Duodenal mucosa (tissue), 2 donors: ENCODE data around the gene CCDC148.
"Not testable (repeated sequence)": the region's sequence is repeated elsewhere in the genome, so short reads cannot be mapped to it uniquely, and the experiment has no call there.

ENCODE experiments used
- H3K27ac ChIP-seq: one replicate; pipeline ENCODE4 v1.7.0; 2013; ENCODE audit warnings: low read depth, low read length
- H3K27me3 ChIP-seq, 2 donors: one replicate each; pipeline ENCODE4 v1.7.0; 2013; ENCODE audit warnings: low read length in 2 of 2, control low read depth in 1 of 2; ENCODE audit not compliant: insufficient read depth in 2 of 2, control insufficient read depth in 1 of 2
- H3K36me3 ChIP-seq, 2 donors: one replicate each; pipeline ENCODE4 v1.7.0; 2013; ENCODE audit warnings: low read length in 2 of 2, control low read depth in 1 of 2; ENCODE audit not compliant: insufficient read depth in 2 of 2, control insufficient read depth in 1 of 2
- H3K4me1 ChIP-seq, 2 donors: one replicate each; pipeline ENCODE4 v1.7.0; 2013; ENCODE audit warnings: low read length in 2 of 2, control low read depth in 1 of 2; ENCODE audit not compliant: insufficient read depth in 2 of 2, control insufficient read depth in 1 of 2
- H3K4me3 ChIP-seq, 2 donors: one replicate each; pipeline ENCODE4 v1.7.0; 2013; ENCODE audit warnings: low read length in 2 of 2, low read depth in 1 of 2
- H3K9ac ChIP-seq, 2 donors: one replicate each; pipeline ENCODE4 v1.7.0; 2013; ENCODE audit warnings: low read length in 2 of 2, low read depth in 1 of 2
- H3K9me3 ChIP-seq, 2 donors: one replicate each; pipeline ENCODE4 v1.7.0; 2013; ENCODE audit warnings: low read length in 2 of 2, control low read depth in 1 of 2; ENCODE audit not compliant: control insufficient read depth in 1 of 2

The CCDC148 gene

GRCh38 chr2:158312981-158313380 lies 143.6 kb downstream of the CCDC148 start:
- no peaks in the 10 kb centered on the region for H3K4me1 ChIP-seq

GRCh38 chr2:158310407-158310806 lies 146.1 kb downstream of the CCDC148 start:
- H3K9me3 ChIP-seq, H3K36me3 ChIP-seq, H3K27me3 ChIP-seq: not testable (repeated sequence)

More at GRCh38 chr2:158312981-158313380, 143.6 kb downstream of the CCDC148 start:
- H3K36me3 ChIP-seq: no peaks in the 10 kb centered on the region
- no peaks in the 10 kb centered on the region for H3K27me3 ChIP-seq
- H3K9ac ChIP-seq: no peak overlapping the region
- no peaks in the 10 kb centered on the region for H3K9me3 ChIP-seq
- H3K27ac ChIP-seq: no peak overlapping the region
- no peak overlapping the region for H3K4me3 ChIP-seq

GRCh38 chr2:158305501-158305900 lies 151.1 kb downstream of the CCDC148 start:
- Histone ChIP-seq H3K36me3 (no peaks in the 10 kb centered on the region), H3K9ac (no peak overlapping the region), H3K9me3 (no peaks in the 10 kb centered on the region), H3K27me3 (no peaks in the 10 kb centered on the region), H3K27ac (no peak overlapping the region), H3K4me1 (no peaks in the 10 kb centered on the region), H3K4me3 (no peak overlapping the region)

More at GRCh38 chr2:158310407-158310806, 146.1 kb downstream of the CCDC148 start:
- not testable (repeated sequence) for H3K4me3 ChIP-seq, H3K4me1 ChIP-seq, H3K27ac ChIP-seq, H3K9ac ChIP-seq

GRCh38 chr2:158300394-158300793 lies 156.2 kb downstream of the CCDC148 start:
- Histone ChIP-seq H3K4me1 (no peaks in the 10 kb centered on the region), H3K27ac (no peak overlapping the region), H3K9me3 (no peaks in the 10 kb centered on the region), H3K4me3 (no peak overlapping the region), H3K9ac (no peak overlapping the region), H3K36me3 (no peaks in the 10 kb centered on the region), H3K27me3 (no peaks in the 10 kb centered on the region)

GRCh38 chr2:158297606-158298005 lies 158.9 kb downstream of the CCDC148 start:
- H3K27me3 ChIP-seq: no peaks in the 10 kb centered on the region
- H3K9ac ChIP-seq: no peak overlapping the region
- H3K4me3 ChIP-seq: no peak overlapping the region
- no peak overlapping the region for H3K27ac ChIP-seq
- no peaks in the 10 kb centered on the region for H3K36me3 ChIP-seq
- H3K4me1 ChIP-seq: no peaks in the 10 kb centered on the region
- H3K9me3 ChIP-seq: no peaks in the 10 kb centered on the region

- Histone ChIP-seq H3K27me3 (no peaks in the 10 kb centered on the region), H3K27ac (no peak overlapping the region), H3K9ac (no peak overlapping the region), H3K36me3 (no peaks in the 10 kb centered on the region), H3K4me1 (no peaks in the 10 kb centered on the region), H3K9me3 (no peaks in the 10 kb centered on the region), H3K4me3 (no peak overlapping the region)
Measured at GRCh38 chr2:158297120-158297519, 159.4 kb downstream of the CCDC148 start.

GRCh38 chr2:158293722-158294121 lies 162.8 kb downstream of the CCDC148 start:
- Histone ChIP-seq H3K9ac (no peak overlapping the region), H3K27me3 (no peaks in the 10 kb centered on the region), H3K27ac (no peak overlapping the region), H3K4me3 (no peak overlapping the region), H3K36me3 (no peaks in the 10 kb centered on the region), H3K4me1 (no peaks in the 10 kb centered on the region), H3K9me3 (no peaks in the 10 kb centered on the region)

GRCh38 chr2:158291544-158292180 lies 164.9 kb downstream of the CCDC148 start:
- H3K27me3 ChIP-seq: no peaks in the 10 kb centered on the region
- no peak overlapping the region for H3K4me3 ChIP-seq
- no peak overlapping the region for H3K27ac ChIP-seq
- H3K9me3 ChIP-seq: peaks cover 0 to 3% of the 10 kb centered on the region in 2 donors
- no peaks in the 10 kb centered on the region for H3K36me3 ChIP-seq
- H3K9ac ChIP-seq: no peak overlapping the region
- H3K4me1 ChIP-seq: no peaks in the 10 kb centered on the region

GRCh38 chr2:158290225-158290624 lies 166.3 kb downstream of the CCDC148 start:
- H3K36me3 ChIP-seq: no peaks in the 10 kb centered on the region
- H3K9ac ChIP-seq: no peak overlapping the region
- H3K9me3 ChIP-seq: peaks cover 0 to 3% of the 10 kb centered on the region in 2 donors
- H3K27me3 ChIP-seq: no peaks in the 10 kb centered on the region
- no peak overlapping the region for H3K27ac ChIP-seq
- H3K4me1 ChIP-seq: no peaks in the 10 kb centered on the region
- no peak overlapping the region for H3K4me3 ChIP-seq

GRCh38 chr2:158276619-158277471 lies 179.7 kb downstream of the CCDC148 start:
- no peak overlapping the region for H3K9ac ChIP-seq
- no peaks in the 10 kb centered on the region for H3K36me3 ChIP-seq
- no peaks in the 10 kb centered on the region for H3K27me3 ChIP-seq
- no peaks in the 10 kb centered on the region for H3K9me3 ChIP-seq
- H3K4me1 ChIP-seq: no peaks in the 10 kb centered on the region
- no peak overlapping the region for H3K27ac ChIP-seq
- no peak overlapping the region for H3K4me3 ChIP-seq
